CD14-positive monocyte (primary cell): ENCODE results near the gene DIAPH2. TPM values are rescaled to one million over a fixed set of nuclear protein-coding genes. Genes with fewer than 3 reads are reported as not detected.
A peak's percentile ranks its signal among the peaks of the same experiment; 100 is the strongest.

Experiments
- DNase-seq, 3 donors: peaks; one replicate each; pipeline ENCODE4 v3.0.0-alpha.2; 2011 to 2022
- H2AFZ ChIP-seq: 2 replicates; pipeline ENCODE4 v1.6.0; 2012; ENCODE audit warnings: mild to moderate bottlenecking, low read depth, low read length, inconsistent platforms; ENCODE audit not compliant: insufficient read depth, poor library complexity, severe bottlenecking
- H3K27ac ChIP-seq, 2 donors: 1 replicate in 1 of 2; 2 replicates in 1 of 2; pipeline ENCODE4 v1.5.1; 2012 to 2013; ENCODE audit warnings: low read length in 2 of 2, control low read depth in 1 of 2, inconsistent platforms in 1 of 2, low read depth in 1 of 2, mild to moderate bottlenecking in 1 of 2
- H3K27me3 ChIP-seq, 2 donors: one replicate each; pipeline versions ENCODE4 v1.6.0 to v1.6.1; 2011 to 2013; ENCODE audit warnings: low read length in 2 of 2; ENCODE audit not compliant: control insufficient read depth in 2 of 2, insufficient read depth in 2 of 2
- H3K36me3 ChIP-seq, 2 donors: replicated peaks in 1 of 2; 1 replicate in 1 of 2; 2 replicates in 1 of 2; pipeline versions ENCODE4 v1.5.1 to v1.6.1; 2012 to 2013; ENCODE audit warnings: low read length in 2 of 2, control low read depth in 1 of 2, inconsistent platforms in 1 of 2, mild to moderate bottlenecking in 1 of 2; ENCODE audit not compliant: insufficient read depth in 2 of 2, control insufficient read depth in 1 of 2
- H3K4me1 ChIP-seq, 2 donors: 1 replicate in 1 of 2; 2 replicates in 1 of 2; pipeline versions ENCODE4 v1.5.1 to v1.6.1; 2012 to 2013; ENCODE audit warnings: low read length in 2 of 2, control low read depth in 1 of 2, inconsistent platforms in 1 of 2, mild to moderate bottlenecking in 1 of 2, moderate library complexity in 1 of 2; ENCODE audit not compliant: insufficient read depth in 2 of 2, control insufficient read depth in 1 of 2
- H3K4me2 ChIP-seq: replicated peaks from 2 replicates; pipeline ENCODE3; 2012; ENCODE audit warnings: low read length, moderate library complexity, mild to moderate bottlenecking; ENCODE audit not compliant: poor library complexity, severe bottlenecking; ENCODE audit errors: extremely low read depth
- H3K4me3 ChIP-seq, 3 experiments: fragments of 200-600 bp in 1 of 3; sonication (generic) in 1 of 3; replicated peaks in 1 of 3; 1 replicate in 2 of 3; 2 replicates in 1 of 3; pipeline ENCODE4 v1.5.1; 2011 to 2013; ENCODE audit warnings: low read length in 3 of 3, mild to moderate bottlenecking in 3 of 3, control low read depth in 2 of 3, low read depth in 2 of 3, inconsistent platforms in 1 of 3, moderate library complexity in 1 of 3
- H3K79me2 ChIP-seq: 2 replicates; pipeline ENCODE4 v1.6.0; 2012; ENCODE audit warnings: mild to moderate bottlenecking, control low read depth, inconsistent platforms, low read length, moderate library complexity; ENCODE audit not compliant: insufficient read depth
- H3K9ac ChIP-seq: 2 replicates; pipeline ENCODE4 v1.6.0; 2017; ENCODE audit warnings: low read length, mild to moderate bottlenecking; ENCODE audit not compliant: insufficient read depth, poor library complexity, severe bottlenecking
- H3K9me3 ChIP-seq, 2 donors: replicated peaks in 1 of 2; 1 replicate in 1 of 2; 2 replicates in 1 of 2; pipeline versions ENCODE4 v1.5.1 to v1.6.1; 2012 to 2013; ENCODE audit warnings: low read length in 2 of 2, control low read depth in 1 of 2; ENCODE audit not compliant: control insufficient read depth in 1 of 2, insufficient read depth in 1 of 2
- H4K20me1 ChIP-seq: 2 replicates; pipeline ENCODE4 v1.6.0; 2012; ENCODE audit warnings: mild to moderate bottlenecking, low read length, control low read depth, moderate library complexity; ENCODE audit not compliant: insufficient read depth
- H3K27ac Mint-ChIP-seq, 7 donors: one replicate each; pipeline ENCODE4 v1.8.0; 2020; ENCODE audit warnings: mild to moderate bottlenecking in 7 of 7, mixed read lengths in 7 of 7, moderate library complexity in 6 of 7, inconsistent platforms in 2 of 7
- H3K27me3 Mint-ChIP-seq, 3 donors: one replicate each; pipeline ENCODE4 v1.8.0; 2021 to 2022; ENCODE audit warnings: low read depth in 3 of 3, mild to moderate bottlenecking in 3 of 3, mixed read lengths in 3 of 3, moderate library complexity in 3 of 3, inconsistent platforms in 1 of 3
- H3K36me3 Mint-ChIP-seq, 2 donors: one replicate each; pipeline ENCODE4 v1.8.0; 2020; ENCODE audit warnings: mixed read lengths in 2 of 2, inconsistent platforms in 1 of 2, mild to moderate bottlenecking in 1 of 2
- H3K4me1 Mint-ChIP-seq: one replicate; pipeline ENCODE4 v1.8.0; 2020; ENCODE audit warnings: mild to moderate bottlenecking, mixed read lengths
- H3K4me3 Mint-ChIP-seq, 2 donors: one replicate each; pipeline ENCODE4 v1.8.0; 2020; ENCODE audit warnings: mild to moderate bottlenecking in 2 of 2, mixed read lengths in 2 of 2, moderate library complexity in 1 of 2
- H3K9me3 Mint-ChIP-seq, 7 donors: one replicate each; pipeline ENCODE4 v1.8.0; 2020 to 2022; ENCODE audit warnings: mixed read lengths in 7 of 7, mild to moderate bottlenecking in 6 of 7, moderate library complexity in 6 of 7, inconsistent platforms in 2 of 7
- CTCF ChIP-seq: fragments of 200-600 bp; IDR thresholded peaks from one replicate; pipeline ENCODE4 v1.8.0; 2022; ENCODE audit warnings: antibody characterized with exemption, mild to moderate bottlenecking
- WGBS: methylation state at CpG from one replicate; pipeline ENCODE4 v1.1.5; 2013; ENCODE audit warnings: missing lambda C conversion rate; ENCODE audit not compliant: insufficient coverage; 5-methylcytosine and 5-hydroxymethylcytosine counted together
- intact Hi-C, 2 donors: fragments of 100-400 bp; cut with micrococcal nuclease; formaldehyde crosslinking; loops; one replicate each; pipeline versions ENCODE4 v1.15.0 to v1.15.1; 2023
- polyA plus RNA-seq, 3 donors: library from polyadenylated mRNA; depleted of rRNA in 1 of 3; unstranded in 2 of 3; stranded (reverse) in 1 of 3; fragments of 300-500 nt in 2 of 3; fragments of >200 nt in 1 of 3; fragmentation: Illumina TruSeq in 2 of 3; gene quantifications; 1 replicate in 2 of 3; 2 replicates in 1 of 3; pipeline ENCODE4 v1.2.3, GENCODE V29; 2012 to 2021

Gene DIAPH2
- polyA plus RNA-seq, 3 donors, result 9.5 to 20.5 (median 11.4) TPM

- TF ChIP-seq CTCF, result no peak
- peak within 1 kb of the TSS in 2 of 7 donors; percentile 16 to 23 for H3K27ac Mint-ChIP-seq
These were observed 199.0 kb downstream of the DIAPH2 start, which contains the start of gene RPA4 for GRCh38 chrX:96883608-96884007. RPA4 (plus strand) TSS chrX:96883908; CDS start chrX:96884311, 403 bp downstream.

GRCh38 chrX:96884027-96884426 is 199.4 kb downstream of the DIAPH2 start:
- Mint-ChIP-seq H3K4me3 (no peak overlapping the region), H3K9me3 (no peaks in the 10 kb centered on the region), H3K27ac (peak overlapping the region in 1 of 7 donors; percentile 23), H3K27me3 (peaks cover 0 to 2% (median 0%) of the 10 kb centered on the region in 3 donors), H3K4me1 (no peaks in the 10 kb centered on the region), H3K36me3 (peaks cover 14 to 22% of the 10 kb centered on the region in 2 donors)
- no peaks in the 10 kb centered on the region for H3K79me2 ChIP-seq
- H3K4me3 ChIP-seq, result no peak overlapping the region
- intact Hi-C loops, result no loop called here
- no peak for DNase-seq
- TF ChIP-seq CTCF, result no peak
- no peak overlapping the region for H3K9ac ChIP-seq
- 100% methylated on average over 8 of the region's 13 CpGs for WGBS
- no peak overlapping the region for H2AFZ ChIP-seq
- H3K9me3 ChIP-seq, result no peaks in the 10 kb centered on the region
- H4K20me1 ChIP-seq, result no peaks in the 10 kb centered on the region
- no peaks in the 10 kb centered on the region for H3K4me1 ChIP-seq
- no peaks in the 10 kb centered on the region for H3K27me3 ChIP-seq
- H3K4me2 ChIP-seq, result no peak overlapping the region
- H3K36me3 ChIP-seq, result peaks cover 10 to 18% of the 10 kb centered on the region in 2 donors
- H3K27ac ChIP-seq, result no peak overlapping the region

More at GRCh38 chrX:96883608-96884007, 199.0 kb downstream of the DIAPH2 start, which contains the start of gene RPA4:
- Mint-ChIP-seq H3K36me3 (peaks cover 14 to 22% of the 10 kb centered on the region in 2 donors), H3K4me1 (no peaks in the 10 kb centered on the region), H3K9me3 (no peaks in the 10 kb centered on the region), H3K27me3 (peaks cover 0 to 2% (median 0%) of the 10 kb centered on the region in 3 donors), H3K4me3 (no peak within 1 kb of the TSS)
- no peak for DNase-seq
- H3K36me3 ChIP-seq, result peaks cover 10 to 18% of the 10 kb centered on the region in 2 donors
- H3K4me1 ChIP-seq, result no peaks in the 10 kb centered on the region
- no peak within 1 kb of the TSS for H3K4me3 ChIP-seq
- H3K27ac ChIP-seq, result no peak within 1 kb of the TSS
- 100% methylated on average over 4 of the region's 10 CpGs for WGBS
- no peak within 1 kb of the TSS for H2AFZ ChIP-seq
- no peaks in the 10 kb centered on the region for H3K27me3 ChIP-seq
- peaks cover 2% of the 10 kb centered on the region for H4K20me1 ChIP-seq
- intact Hi-C loops, result no loop called here
- no peak within 1 kb of the TSS for H3K4me2 ChIP-seq
- H3K9me3 ChIP-seq, result no peaks in the 10 kb centered on the region
- H3K79me2 ChIP-seq, result no peaks in the 10 kb centered on the region
- H3K9ac ChIP-seq, result no peak within 1 kb of the TSS
